ENCODE data around the gene SUGCT.

Gene SUGCT

DNA sequence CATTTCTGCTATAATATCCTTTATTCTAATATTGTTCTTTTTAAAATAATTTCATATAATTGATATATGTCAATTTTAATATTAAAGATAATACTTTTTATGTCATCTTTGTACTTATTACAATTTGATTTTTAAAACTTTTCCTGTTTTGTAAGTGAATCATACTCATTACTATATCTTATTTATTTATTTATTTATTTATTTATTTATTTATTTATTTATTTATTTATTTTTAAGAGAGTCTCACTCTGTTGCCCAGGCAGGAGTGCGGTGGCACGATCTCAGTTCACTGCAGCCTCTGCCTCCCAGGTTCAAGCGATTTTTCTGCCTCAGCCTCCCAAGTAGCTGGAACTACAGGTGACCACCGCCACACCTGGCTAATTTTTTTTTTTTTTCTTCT is 215.3 kb downstream of the SUGCT start (continued):
- TF ChIP-seq, protein P1, sequence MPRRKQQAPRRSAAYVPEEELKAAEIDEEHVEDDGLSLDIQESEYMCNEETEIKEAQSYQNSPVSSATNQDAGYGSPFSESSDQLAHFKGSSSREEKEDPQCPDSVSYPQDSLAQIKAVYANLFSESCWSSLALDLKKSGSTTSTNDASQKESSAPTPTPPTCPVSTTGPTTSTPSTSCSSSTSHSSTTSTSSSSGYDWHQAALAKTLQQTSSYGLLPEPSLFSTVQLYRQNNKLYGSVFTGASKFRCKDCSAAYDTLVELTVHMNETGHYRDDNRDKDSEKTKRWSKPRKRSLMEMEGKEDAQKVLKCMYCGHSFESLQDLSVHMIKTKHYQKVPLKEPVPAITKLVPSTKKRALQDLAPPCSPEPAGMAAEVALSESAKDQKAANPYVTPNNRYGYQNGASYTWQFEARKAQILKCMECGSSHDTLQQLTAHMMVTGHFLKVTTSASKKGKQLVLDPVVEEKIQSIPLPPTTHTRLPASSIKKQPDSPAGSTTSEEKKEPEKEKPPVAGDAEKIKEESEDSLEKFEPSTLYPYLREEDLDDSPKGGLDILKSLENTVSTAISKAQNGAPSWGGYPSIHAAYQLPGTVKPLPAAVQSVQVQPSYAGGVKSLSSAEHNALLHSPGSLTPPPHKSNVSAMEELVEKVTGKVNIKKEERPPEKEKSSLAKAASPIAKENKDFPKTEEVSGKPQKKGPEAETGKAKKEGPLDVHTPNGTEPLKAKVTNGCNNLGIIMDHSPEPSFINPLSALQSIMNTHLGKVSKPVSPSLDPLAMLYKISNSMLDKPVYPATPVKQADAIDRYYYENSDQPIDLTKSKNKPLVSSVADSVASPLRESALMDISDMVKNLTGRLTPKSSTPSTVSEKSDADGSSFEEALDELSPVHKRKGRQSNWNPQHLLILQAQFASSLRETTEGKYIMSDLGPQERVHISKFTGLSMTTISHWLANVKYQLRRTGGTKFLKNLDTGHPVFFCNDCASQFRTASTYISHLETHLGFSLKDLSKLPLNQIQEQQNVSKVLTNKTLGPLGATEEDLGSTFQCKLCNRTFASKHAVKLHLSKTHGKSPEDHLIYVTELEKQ (tag by site-specific recombination; IDR thresholded peaks at IDR 0.05; ENCODE audit: borderline replicate concordance): no peak
- TF ChIP-seq, protein P2, sequence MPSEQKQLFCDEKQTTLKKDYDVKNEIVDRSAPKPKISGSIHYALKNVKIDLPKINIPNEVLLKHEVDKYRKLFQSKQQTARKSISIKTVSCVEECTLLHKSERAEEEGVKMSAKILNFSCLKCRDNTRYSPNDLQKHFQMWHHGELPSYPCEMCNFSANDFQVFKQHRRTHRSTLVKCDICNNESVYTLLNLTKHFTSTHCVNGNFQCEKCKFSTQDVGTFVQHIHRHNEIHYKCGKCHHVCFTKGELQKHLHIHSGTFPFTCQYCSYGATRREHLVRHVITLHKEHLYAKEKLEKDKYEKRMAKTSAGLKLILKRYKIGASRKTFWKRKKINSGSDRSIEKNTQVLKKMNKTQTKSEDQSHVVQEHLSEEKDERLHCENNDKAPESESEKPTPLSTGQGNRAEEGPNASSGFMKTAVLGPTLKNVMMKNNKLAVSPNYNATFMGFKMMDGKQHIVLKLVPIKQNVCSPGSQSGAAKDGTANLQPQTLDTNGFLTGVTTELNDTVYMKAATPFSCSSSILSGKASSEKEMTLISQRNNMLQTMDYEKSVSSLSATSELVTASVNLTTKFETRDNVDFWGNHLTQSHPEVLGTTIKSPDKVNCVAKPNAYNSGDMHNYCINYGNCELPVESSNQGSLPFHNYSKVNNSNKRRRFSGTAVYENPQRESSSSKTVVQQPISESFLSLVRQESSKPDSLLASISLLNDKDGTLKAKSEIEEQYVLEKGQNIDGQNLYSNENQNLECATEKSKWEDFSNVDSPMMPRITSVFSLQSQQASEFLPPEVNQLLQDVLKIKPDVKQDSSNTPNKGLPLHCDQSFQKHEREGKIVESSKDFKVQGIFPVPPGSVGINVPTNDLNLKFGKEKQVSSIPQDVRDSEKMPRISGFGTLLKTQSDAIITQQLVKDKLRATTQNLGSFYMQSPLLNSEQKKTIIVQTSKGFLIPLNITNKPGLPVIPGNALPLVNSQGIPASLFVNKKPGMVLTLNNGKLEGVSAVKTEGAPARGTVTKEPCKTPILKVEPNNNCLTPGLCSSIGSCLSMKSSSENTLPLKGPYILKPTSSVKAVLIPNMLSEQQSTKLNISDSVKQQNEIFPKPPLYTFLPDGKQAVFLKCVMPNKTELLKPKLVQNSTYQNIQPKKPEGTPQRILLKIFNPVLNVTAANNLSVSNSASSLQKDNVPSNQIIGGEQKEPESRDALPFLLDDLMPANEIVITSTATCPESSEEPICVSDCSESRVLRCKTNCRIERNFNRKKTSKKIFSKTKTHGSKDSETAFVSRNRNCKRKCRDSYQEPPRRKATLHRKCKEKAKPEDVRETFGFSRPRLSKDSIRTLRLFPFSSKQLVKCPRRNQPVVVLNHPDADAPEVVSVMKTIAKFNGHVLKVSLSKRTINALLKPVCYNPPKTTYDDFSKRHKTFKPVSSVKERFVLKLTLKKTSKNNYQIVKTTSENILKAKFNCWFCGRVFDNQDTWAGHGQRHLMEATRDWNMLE (tag by site-specific recombination; conservative IDR thresholded peaks at IDR 0.05; ENCODE audit: low read depth): peak; percentile 84
- TF ChIP-seq ZNF558 (tag by site-specific recombination; IDR thresholded peaks at IDR 0.05) (peak; percentile 73; the same call in 1 of the 2 replicates), ZNF140 (tag by site-specific recombination; IDR thresholded peaks at IDR 0.05) (peak; percentile 42; the same call in 1 of the 2 replicates), ZNF501 (tag by site-specific recombination; IDR thresholded peaks at IDR 0.05) (no peak), ZNF426 (tag by site-specific recombination; IDR thresholded peaks at IDR 0.05) (peak; percentile 89), ZBTB1 (tag by site-specific recombination; IDR thresholded peaks at IDR 0.05) (no peak), KLF16 (tag by site-specific recombination; IDR thresholded peaks at IDR 0.05) (no peak), ZNF664 (tag by site-specific recombination; IDR thresholded peaks at IDR 0.05) (peak; percentile 48; the same call in 1 of the 2 replicates), ZNF843 (tag by site-specific recombination; IDR thresholded peaks at IDR 0.05) (no peak), IKZF3 (tag by site-specific recombination; IDR thresholded peaks at IDR 0.05) (no peak), ZNF654 (tag by site-specific recombination; IDR thresholded peaks at IDR 0.05; ENCODE audit: low read depth) (peak; percentile 33), ZXDB (tag by site-specific recombination; IDR thresholded peaks at IDR 0.05) (peak; percentile 57), ZNF10 (tag by site-specific recombination; IDR thresholded peaks at IDR 0.05) (no peak), ZNF510 (tag by site-specific recombination; IDR thresholded peaks at IDR 0.05; ENCODE audit: insufficient replicate concordance) (peak; percentile 77), TRIM28 (IDR thresholded peaks at IDR 0.05; ENCODE audit: borderline replicate concordance, low read length) (no peak), ZNF555 (tag by site-specific recombination; conservative IDR thresholded peaks at IDR 0.05) (peak; percentile 92), SCRT1 (tag by site-specific recombination; IDR thresholded peaks at IDR 0.05; ENCODE audit: borderline replicate concordance) (no peak), SP3 (tag by site-specific recombination; IDR thresholded peaks at IDR 0.05) (0 out of 2 replicates have a peak, but pooled peaks have one; percentile 13), ZNF629 (tag by site-specific recombination; IDR thresholded peaks at IDR 0.05) (peak; percentile 54; the same call in 1 of the 2 replicates), ZNF777 (tag by site-specific recombination; IDR thresholded peaks at IDR 0.05; ENCODE audit: borderline replicate concordance) (no peak), ZNF433 (tag by site-specific recombination; IDR thresholded peaks at IDR 0.05; ENCODE audit: low read depth) (0 out of 2 replicates have a peak, but pooled peaks have one; percentile 43), ZSCAN23 (tag by site-specific recombination; IDR thresholded peaks at IDR 0.05) (no peak), ZNF266 (tag by site-specific recombination; IDR thresholded peaks at IDR 0.05; ENCODE audit: low read depth) (peak; percentile 73; the same call in 1 of the 2 replicates)
- TF ChIP-seq, protein P3, sequence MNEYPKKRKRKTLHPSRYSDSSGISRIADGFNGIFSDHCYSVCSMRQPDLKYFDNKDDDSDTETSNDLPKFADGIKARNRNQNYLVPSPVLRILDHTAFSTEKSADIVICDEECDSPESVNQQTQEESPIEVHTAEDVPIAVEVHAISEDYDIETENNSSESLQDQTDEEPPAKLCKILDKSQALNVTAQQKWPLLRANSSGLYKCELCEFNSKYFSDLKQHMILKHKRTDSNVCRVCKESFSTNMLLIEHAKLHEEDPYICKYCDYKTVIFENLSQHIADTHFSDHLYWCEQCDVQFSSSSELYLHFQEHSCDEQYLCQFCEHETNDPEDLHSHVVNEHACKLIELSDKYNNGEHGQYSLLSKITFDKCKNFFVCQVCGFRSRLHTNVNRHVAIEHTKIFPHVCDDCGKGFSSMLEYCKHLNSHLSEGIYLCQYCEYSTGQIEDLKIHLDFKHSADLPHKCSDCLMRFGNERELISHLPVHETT (tag by site-specific recombination; IDR thresholded peaks at IDR 0.05): no peak
- TF ChIP-seq, protein P4, sequence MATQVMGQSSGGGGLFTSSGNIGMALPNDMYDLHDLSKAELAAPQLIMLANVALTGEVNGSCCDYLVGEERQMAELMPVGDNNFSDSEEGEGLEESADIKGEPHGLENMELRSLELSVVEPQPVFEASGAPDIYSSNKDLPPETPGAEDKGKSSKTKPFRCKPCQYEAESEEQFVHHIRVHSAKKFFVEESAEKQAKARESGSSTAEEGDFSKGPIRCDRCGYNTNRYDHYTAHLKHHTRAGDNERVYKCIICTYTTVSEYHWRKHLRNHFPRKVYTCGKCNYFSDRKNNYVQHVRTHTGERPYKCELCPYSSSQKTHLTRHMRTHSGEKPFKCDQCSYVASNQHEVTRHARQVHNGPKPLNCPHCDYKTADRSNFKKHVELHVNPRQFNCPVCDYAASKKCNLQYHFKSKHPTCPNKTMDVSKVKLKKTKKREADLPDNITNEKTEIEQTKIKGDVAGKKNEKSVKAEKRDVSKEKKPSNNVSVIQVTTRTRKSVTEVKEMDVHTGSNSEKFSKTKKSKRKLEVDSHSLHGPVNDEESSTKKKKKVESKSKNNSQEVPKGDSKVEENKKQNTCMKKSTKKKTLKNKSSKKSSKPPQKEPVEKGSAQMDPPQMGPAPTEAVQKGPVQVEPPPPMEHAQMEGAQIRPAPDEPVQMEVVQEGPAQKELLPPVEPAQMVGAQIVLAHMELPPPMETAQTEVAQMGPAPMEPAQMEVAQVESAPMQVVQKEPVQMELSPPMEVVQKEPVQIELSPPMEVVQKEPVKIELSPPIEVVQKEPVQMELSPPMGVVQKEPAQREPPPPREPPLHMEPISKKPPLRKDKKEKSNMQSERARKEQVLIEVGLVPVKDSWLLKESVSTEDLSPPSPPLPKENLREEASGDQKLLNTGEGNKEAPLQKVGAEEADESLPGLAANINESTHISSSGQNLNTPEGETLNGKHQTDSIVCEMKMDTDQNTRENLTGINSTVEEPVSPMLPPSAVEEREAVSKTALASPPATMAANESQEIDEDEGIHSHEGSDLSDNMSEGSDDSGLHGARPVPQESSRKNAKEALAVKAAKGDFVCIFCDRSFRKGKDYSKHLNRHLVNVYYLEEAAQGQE (tag by site-specific recombination; IDR thresholded peaks at IDR 0.05): peak; percentile 68
- TF ChIP-seq, protein P5, sequence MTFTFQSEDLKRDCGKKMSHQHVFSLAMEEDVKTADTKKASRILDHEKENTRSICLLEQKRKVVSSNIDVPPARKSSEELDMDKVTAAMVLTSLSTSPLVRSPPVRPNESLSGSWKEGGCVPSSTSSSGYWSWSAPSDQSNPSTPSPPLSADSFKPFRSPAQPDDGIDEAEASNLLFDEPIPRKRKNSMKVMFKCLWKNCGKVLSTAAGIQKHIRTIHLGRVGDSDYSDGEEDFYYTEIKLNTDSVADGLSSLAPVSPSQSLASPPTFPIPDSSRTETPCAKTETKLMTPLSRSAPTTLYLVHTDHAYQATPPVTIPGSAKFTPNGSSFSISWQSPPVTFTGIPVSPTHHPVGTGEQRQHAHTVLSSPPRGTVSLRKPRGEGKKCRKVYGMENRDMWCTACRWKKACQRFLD (tag by site-specific recombination; IDR thresholded peaks at IDR 0.05): no peak

All from HEK293 (cell line).